Stimulated activated CD4-positive, alpha-beta T cell treated with anti-CD3 and anti-CD28 coated beads, Interleukin-1b, Interleukin-23, amount 100 ng/mL, for 24 hours (primary cell): Measurements from ENCODE around the gene ERICH6B.
"Not testable (repeated sequence)": the region's sequence is repeated elsewhere in the genome, so short reads cannot be mapped to it uniquely, and the experiment has no call there.

Experiments
- DNase-seq, 4 experiments: peaks; one replicate each; pipeline ENCODE4 v3.0.0-alpha.2; 2020; ENCODE audit warnings: low read depth in 4 of 4, low spot score in 1 of 4

ERICH6B gene

DNA sequence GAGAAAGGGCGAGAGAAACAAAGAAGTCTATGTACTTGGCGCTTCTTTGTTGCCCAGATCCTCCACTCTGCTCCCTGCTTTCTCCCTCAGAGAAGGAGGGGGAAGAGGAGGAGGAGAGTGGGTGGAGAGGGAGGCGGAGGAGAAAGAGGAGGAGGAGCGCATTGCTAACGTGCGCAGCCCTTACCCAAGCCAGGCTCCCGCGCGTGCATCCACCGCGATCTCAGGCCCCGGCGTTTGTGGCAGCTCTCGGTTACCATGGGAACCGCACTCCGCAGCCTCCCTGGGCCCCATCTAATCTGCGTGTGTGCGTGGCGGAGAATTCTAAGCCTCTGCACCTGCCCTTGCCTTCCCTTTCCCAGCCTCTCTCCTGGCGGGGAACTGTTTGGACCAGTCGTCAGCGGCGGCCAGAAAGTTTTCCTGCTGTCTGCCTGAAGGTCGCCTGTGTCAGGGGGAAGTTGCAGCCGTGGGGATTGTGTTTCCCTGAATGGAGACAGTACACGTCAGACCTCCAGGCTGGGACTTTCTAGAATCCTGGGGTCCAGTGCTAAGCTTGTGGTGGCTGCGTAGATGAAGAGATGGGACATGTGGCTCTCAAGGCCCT, at the start of gene ERICH6B:
Gene ERICH6B, minus strand, starts transcription at position 239 of the 601 bp plus-strand sequence. CDS start 18,734 bp downstream, outside the sequence.
- DNase-seq: no peak

DNA sequence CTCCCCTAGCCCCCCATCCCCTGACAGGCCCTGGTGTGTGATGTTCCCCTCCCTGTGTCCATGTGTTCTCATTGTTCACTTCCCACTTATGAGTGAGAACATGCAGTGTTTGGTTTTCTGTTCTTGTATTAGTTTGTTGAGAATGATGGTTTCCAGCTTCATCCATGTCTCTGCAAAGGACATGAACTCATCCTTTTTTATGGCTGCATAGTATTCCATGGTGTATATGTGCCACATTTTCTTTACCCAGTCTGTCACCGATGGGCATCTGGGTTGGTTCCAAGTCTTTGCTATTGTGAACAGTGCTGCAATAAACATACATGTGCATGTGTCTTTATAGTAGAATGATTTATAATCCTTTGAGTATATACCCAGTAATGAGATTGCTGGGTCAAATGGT, 47.4 kb upstream of the ERICH6B start:
- not testable (repeated sequence) for DNase-seq

DNA sequence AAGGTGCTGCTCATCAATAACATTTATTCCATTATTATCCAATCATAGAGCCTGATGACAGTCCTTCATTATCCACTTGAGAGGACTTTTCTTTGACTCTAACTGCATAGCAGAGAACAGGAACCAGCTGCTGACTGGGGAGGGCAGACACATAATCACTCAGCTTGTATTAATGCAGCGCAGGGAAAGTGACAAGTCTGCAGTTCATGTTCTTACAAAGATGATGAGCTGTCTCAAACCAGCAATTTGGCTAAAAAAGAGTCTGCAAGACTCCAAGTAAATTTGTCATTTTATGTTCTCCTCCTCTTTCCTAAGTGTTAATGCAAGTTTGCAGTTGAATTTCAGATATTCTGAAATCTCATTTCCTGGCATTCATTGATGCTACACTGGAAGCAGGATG, 46.6 kb upstream of the ERICH6B start:
- DNase-seq: no peak

- DNase-seq: not testable (repeated sequence)
These were observed 44.9 kb upstream of the ERICH6B start for GRCh38 chr13:45660458-45660857.

DNA sequence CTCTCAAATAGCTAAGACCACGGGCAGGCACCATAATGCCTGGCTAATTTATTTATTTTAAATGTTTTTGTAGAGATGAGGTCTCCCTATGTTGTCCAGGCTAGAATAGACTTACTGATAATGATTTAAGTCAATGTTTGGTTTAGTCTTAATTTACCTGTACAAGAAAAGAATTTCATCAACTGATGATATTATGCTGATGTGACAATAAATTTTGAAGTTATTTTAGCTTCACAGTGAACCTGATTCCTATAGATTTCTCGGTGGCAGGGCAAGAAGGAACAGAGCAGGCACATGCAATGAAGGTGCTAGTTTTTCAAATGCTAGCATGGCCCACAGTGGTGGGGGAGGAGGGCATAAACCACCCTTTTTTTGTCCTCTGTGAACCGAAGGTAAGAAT, 44.0 kb upstream of the ERICH6B start:
- no peak for DNase-seq

- DNase-seq: no peak
These were observed 43.2 kb upstream of the ERICH6B start for GRCh38 chr13:45658586-45659235.

GRCh38 chr13:45654633-45655349, 39.3 kb upstream of the ERICH6B start:
- DNase-seq: no peak

DNA sequence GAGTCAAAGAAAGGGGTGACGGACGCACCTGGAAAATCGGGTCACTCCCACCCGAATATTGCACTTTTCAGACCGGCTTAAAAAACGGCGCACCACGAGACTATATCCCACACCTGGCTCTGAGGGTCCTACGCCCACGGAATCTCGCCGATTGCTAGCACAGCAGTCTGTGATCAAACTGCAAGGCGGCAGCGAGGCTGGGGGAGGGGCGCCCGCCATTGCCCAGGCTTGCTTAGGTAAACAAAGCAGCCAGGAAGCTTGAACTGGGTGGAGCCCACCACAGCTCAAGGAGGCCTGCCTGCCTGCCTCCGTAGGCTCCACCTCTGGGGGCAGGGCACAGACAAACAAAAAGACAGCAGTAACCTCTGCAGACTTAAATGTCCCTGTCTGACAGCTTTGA, 29.7 kb upstream of the ERICH6B start:
- not testable (repeated sequence) for DNase-seq

DNA sequence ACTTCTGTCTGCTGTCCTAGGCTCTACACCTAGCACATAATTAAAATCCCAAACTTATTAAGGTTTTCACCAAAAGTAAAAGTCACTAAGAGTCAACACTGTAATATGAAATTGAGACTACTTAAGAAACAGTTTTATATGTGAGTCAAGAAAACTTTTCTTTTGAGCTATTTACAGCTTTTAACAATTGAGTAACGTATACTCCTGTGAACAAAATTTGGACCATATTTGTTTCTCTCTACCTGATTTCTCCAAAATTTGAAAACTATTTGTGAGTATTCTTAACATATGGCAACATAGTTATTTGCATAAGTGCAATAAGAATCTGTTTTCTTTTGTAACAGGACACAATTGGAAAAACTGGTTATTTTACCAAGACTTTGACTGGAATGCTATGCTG, 26.6 kb upstream of the ERICH6B start:
- not testable (repeated sequence) for DNase-seq

DNA sequence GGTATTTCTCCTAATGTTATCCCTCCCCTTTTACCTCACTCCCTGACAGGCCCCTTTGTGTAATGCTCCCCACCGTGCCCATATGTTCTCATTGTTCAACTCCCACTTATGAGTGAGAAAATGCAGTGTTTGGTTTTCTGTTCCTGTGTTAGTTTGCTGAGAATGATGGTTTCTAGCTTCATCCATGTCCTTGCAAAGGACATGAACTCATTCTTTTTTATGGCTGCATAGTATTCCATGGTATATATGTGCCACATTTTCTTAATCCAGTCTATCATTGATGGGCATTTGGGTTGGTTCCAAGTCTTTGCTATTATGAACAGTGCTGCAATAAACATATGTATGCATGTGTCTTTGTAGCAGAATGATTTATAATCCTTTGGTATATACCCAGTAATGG, 19.8 kb upstream of the ERICH6B start:
- not testable (repeated sequence) for DNase-seq

DNA sequence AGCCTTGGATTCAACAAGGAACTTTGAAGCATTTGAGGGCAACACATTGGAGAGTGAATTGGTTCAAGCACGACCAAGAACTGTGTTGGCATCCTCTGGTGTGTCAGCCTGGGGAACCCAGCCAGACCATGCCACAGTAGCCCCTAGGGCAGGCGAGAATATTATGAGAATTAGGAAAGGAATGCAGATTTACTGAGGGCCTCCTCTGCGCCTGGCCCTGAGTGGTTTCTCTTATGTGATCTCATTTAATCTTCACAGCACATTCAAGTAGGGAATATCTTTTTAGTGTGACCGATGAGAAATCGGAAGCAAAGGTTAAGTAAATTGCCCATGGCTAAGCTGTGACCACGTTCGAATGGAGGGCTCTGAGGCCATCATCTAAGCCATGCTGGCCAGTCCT, 15.3 kb upstream of the ERICH6B start:
- DNase-seq: no peak

DNA sequence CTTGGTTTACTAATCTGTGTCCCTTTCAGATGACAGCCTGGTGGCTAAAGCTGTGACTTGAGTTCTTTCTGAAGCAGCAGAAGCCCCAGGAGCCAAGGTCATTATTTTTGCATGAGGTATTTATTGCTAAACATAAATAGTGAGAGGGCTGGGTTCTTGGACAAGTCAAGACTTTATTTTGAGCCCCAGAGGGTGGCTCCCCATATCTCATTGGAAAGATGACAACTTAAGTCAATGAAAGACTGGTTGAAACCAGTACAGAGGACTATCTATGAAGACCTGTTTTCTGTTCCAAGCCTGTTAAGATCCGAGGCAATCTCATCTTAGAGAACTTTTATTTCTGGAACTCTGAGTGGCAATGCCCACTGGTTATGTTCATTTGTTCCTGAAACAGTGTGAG, 14.4 kb upstream of the ERICH6B start:
- no peak for DNase-seq

GRCh38 chr13:45628094-45628493, 12.6 kb upstream of the ERICH6B start:
- DNase-seq: no peak

DNA sequence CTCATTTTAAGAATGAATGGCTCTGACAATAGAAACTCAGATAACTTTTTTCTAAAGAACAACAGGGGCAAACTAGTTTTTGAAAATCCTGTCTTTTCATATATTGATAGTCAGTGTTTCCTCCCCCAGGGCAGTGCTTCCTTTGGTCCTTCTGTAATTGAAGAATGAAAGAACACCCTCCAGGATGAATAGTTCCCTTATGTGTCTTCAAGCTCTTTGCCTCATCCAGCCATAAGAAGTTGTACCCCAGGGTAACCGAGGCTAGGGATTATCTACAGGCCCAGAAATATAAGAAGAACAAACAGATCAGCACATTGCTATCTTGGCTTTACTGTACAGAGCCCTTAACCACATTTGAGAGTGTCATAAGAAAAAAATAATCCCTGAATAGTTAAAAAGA, 12.1 kb upstream of the ERICH6B start:
- no peak for DNase-seq

GRCh38 chr13:45626731-45627374, 11.3 kb upstream of the ERICH6B start:
- no peak for DNase-seq

DNA sequence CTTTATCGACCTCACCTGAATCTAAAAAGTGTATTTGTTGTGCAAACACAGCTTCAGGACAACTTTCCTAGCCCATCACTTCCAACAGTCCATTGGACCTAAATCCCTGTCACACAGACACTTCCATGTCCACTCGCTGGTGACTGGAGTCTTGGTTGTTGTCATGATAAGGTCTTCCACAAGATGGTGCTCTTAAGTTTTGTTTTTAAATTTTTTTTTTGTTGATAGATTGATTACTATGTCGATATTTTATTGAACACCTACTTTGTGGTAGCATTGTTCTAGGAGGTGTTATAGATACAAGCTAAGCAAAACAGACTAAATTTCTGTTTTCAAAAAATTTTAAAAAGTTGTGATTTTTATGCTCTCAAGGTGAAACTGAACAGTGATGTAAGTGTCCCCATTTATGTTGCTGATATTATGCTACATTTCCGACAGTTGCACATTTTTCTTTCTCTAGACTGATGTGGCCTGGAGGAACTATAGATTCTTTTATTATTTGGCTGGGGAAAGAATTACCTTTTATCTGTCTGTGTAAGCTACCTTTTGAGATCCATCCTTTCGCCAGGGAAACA, 8.1 kb upstream of the ERICH6B start:
- no peak for DNase-seq

- DNase-seq: no peak
These were observed 6.4 kb upstream of the ERICH6B start for GRCh38 chr13:45621950-45622349.

DNA sequence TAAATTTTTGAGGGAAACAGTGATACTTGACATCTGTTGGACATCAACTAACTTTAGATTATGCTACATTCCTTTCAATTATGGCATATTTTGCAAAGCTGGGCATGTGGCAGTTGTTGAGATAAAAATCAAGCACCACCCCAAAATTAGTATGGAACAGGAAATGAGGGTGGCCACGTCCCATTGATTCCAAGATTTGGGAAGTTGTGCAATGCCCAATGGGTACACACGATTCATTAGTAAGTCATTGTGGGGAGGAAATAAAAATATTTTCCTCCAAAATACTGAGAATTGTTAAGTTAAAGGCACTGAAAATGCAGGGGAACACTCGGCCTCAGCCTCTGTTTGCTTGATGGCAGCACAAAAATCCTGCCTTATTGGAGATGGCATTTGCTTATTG, 7.6 kb downstream of the ERICH6B start:
- no peak for DNase-seq

DNA sequence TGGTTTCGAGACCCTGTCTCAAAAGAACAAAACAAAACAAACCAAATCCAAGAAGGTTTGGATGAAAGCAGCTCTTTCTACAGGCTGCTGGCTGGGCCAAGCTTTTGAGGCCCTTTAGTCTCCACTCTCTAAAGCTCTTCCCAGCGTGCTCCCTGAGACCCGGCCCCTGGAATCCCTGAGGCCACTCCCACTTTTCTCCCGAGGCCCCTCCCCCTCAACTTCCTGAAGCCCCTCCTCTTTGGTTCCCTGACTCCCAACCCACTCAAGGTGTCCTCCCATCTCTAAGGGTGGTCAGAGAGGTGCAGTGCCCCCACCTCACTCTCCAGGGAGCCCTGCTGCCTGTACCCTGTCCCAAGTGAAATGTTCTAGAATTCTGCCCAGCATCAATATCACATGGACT, 10.6 kb downstream of the ERICH6B start:
- DNase-seq: no peak

DNA sequence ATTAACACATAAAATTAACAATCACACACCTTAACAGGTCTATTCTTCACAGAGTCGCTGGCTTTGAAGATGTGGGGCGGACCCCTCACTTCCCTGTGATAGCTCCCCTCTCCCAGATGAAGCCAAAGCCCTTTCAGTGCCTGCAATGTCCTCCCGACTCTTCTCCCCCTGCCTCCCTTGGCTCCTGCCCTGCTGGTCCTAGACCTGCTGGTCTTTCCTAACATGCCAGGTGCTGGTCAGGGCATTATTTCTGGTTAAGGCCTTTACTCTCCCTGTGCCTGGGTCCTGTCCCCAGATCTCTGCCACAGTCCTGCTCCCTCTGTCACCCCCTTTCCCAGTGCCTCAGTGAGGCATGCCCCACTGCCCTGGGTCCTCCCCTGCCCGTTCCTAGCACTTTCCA, 12.2 kb downstream of the ERICH6B start:
- no peak for DNase-seq
